NCI-H146 (cell line): ENCODE measurements around the gene VASH1.
A peak's percentile ranks its signal among the peaks of the same experiment; 100 is the strongest.
"Not testable (repeated sequence)": the region's sequence is repeated elsewhere in the genome, so short reads cannot be mapped to it uniquely, and the experiment has no call there.

Source experiments
- DNase-seq: peaks from one replicate; lab custom pipeline; 2025; lab: John Stamatoyannopoulos, UW

Gene VASH1

DNA sequence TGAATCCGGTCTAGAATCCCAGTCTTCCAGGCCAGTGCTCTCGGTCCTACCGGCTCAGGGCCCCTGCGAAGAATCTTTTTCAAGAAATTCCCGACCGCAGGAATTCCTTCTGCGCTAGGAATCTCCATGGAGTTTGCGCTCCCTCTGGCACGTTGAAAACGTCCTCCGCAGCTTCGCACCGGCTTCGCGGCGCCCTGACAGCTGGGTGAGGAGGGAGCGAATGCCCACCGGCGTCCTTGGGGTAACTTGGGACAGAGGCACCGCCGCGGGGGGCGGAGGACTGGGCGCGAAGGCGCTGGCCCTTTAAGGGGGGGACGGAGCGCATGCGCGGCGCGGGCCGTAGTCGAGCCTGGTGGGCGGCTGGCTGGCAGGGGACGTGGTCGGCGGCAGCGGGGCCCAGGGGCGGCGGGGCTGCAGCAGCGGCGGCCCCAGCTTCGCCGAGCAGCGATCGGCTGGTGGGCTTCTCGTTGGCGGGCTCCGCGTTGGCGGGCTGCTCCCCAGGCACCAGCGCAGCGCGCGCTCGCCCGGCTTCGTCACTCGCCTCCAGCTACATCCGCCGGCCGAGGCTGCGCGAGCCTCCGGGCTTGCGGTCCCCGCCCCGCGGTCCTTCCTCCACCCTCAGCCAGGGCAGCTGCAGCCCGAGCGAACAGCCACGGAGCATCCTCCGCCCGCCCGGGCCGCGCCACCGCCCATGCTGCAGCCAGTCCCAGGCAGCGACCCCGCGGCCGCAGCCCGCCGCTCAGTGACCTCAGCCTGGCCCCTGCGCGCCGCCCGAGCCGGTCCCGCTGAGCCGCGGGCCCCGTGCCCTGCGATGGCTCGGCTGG is at the start of gene VASH1:
Gene VASH1, plus strand, starts transcription at position 333 of the 824 bp plus-strand sequence. CDS start 1,354 bp downstream, outside the sequence.
- DNase-seq, result peak; percentile 68

DNA sequence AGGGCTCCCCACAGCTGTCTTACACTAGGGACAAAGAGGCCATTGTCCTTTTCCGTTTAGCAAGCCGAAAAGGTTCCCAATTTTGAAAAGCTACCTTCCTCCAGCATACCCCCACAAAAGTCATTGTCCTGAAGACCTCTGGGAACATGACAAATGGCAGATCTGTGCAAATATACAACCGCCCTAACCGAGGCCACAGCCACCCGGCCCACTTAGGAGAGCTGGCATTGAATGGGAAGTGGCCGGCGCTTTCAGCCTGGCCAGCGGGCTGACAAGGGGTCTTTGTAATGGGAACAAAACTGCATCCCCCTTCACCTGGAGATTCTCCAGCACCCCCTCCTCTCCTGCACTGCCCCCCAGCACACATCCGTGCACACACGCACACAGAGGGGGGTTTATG is 48.1 kb upstream of the VASH1 start:
- DNase-seq, result no peak

DNA sequence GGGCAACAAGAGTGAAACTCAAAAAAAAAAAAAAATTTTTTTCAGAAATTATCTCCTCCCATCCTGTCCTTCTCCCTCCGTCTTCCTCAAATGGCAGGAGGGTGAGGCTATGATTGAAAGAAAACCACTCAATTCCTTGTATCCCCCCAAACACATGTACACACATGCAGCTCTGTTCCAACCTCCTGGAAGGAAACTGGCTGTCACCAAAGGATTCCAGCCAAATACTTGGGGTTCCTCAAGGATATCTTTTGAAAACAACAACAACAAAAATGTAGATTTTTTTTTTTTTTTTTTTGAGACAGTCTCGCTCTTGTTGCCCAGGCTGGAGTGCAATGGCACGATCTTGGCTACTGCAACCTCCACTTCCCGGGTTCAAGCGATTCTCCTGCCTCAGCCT is 46.8 kb upstream of the VASH1 start:
- DNase-seq, result no peak

DNA sequence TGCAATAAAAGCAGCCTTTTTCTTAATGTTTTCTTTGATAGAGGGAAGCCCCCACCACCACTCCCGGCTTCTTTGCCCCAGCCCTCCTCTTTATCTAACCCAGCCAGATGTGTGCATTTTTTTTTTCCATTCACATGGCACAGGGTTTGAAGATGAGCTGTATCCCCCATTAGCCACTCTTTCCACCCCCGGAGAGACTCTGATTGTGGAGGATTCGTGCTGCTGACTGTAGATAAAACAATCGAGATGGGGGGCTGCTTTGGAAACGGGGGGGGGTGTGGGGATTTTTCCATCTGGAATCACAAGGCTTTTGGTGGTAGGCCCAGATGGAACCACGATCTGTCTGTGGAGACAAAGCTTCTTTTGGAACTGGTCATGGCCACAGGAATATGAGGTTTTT is 46.2 kb upstream of the VASH1 start:
- DNase-seq, result no peak

DNA sequence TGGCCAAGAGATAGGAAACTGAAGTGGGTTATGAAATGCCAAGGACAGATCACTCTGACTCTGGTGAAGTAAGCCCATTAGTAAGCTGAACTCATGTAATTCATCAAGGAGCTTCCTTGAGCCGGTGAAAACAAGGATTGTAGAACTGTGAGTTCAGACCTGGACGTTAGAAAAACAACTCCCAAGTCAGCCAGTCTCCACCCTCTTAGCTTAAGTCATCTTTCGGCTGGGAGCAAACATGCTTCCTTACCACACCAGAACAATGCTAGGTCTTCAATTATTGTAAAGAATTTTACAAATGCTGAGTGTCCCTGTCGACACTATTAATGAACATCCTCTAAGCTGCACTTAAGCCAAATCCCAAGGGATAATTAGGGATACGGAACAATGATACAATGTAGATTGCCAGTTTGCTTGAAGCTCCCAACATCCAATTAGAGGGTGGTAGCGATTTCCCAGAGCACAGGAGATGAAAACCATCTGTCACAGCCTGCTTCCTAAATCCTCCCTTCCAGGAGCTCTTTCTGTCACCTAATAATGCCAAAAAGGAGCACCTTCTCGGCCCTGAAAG is 45.7 kb upstream of the VASH1 start:
- DNase-seq, result no peak

DNA sequence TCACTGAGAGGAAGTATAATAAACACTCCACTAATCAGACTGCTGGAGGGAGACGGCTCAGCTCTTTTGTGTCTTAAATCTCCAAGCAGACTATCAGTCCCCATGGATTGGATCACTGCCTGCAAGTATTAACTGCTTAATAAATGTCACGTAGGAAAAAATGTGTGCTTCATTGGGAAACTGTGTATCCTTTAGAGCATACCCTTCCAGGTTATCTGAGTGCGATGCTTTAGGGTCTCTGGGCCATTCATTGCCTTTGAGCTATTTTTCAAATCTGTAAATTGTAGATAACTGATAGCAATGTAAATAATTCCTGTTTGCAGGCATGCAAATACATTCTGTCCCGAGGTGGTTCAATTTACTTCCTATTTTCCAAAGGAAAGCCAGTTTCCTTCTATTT is 45.0 kb upstream of the VASH1 start:
- DNase-seq, result no peak

DNA sequence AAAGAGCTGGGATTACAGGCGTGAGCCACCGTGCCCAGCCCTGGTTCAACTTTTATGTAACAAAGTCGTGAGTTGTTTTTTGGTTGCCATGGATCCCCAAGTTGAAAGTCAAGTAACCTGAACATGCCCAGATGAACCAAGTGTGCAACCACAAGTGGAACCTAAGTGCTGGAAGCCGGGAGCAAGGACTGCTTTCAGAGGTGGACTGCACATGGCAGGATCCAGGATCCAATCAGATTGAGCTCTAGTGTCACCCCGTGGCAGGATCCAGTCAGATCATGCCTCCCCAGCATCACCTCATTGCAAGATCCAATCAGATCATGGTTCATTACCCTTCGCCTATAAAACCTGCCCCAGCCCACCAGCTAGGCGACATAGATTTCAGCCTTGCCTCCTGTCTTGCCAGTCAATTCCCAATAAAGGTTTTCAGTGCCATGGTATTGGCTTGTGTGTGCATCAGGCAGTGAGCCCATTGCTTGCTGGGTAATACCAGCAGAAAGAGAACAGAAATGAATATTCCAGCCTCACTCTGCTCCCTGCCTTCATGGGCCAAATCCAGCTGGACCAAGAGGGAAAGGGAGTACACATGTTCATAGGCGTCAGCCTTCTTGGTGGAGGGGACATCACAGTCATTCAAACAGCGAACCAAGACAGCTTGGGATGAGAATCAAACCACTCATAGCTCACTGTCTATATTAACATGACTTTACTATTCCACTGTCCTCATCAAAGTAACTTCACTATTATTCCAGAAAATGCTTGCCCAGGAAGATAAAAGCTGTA is 43.6 kb upstream of the VASH1 start:
- no peak for DNase-seq

DNA sequence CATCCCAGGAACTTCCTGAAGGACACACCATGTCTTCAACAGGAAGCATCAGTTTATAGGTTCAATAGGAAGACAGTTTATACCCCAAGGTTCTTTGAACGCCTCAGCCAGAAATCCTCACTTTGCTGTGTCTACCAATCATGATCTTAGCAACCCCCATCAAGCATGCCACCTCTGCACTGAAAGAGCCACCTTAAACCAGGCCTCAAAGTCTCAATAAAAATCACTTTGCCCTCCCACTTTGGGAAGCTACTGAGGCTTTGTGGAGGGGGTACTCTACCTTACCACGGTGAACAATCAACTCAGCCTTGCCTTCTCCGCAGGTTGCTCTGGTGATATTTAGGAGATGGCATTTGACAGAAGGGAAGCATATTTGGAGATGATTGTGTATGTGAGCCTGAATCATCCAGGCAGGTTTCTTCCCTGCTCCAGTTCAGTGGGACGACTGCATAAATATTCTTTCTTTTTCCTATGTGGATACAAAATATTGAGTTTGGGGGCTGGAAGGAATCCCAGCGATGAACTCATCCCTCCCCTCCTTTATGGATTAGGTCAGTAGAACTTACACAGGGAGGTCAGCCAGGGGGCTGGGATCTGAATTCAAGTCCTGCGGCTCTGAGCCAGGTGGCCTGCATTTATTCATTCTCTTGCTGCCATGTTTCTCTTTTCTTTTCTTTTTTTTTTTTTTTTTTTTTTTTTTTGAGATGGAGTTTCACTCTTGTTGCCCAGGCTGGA is 42.8 kb upstream of the VASH1 start:
- DNase-seq, result no peak

DNA sequence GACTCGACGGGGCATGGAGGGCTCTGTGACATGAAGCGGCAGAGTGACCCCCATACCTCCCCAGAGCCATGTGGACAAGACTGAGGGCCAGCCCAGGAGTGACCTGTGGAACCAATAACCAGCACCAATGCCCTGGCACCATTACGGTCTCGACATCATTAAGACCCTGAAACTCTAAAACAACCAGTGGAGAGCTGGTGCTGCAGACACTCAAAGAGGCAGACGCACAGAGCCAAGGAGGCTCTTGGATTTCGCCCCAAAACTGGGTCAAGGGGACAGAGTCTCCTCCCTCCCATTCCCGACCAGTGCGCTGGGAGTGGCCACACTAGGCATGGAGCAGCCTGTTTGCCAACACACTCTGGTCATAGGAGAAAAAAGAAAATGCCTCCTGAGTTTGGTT is 41.6 kb upstream of the VASH1 start:
- DNase-seq, result no peak

DNA sequence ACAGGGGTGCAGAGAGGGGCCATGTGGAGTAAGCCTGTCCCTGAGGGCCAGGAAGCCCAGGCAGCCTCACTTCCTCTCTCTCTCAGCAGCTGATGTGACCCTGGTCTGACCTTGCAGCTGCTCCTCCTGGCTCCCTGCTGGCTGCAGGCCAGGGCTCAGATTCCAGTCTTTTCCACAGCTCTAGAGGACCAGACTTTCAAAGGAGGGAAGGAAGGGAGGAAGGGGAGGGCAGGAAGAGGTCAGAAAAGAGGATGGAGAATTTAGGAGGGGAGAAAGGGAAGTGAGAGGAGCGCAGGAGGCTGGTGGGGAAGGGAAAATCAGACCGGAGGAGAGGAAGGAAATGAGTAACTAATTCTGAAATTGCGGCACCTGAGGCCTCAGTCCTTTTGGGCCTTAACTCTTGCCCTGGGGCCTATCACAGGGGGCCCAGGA is 40.9 kb upstream of the VASH1 start:
- peak; percentile 1 for DNase-seq

DNA sequence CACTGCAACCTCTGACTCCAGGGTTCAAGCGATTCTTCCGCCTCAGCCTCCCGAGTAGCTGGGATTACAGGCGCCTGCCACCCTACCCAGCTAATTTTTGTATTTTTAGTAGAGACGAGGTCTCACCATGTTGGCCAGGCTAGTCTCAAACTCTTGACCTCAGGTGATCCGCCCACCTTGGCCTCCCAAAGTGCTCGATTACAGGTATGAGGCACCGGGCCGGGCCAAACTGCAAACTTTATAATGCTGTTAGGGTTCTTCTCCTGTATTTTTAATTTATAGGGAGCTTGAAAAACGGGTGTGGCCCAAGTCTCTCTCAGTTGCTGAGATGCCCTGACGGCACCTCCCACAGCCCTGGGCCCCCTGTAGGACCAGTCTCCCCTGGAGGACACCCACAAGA is 39.8 kb upstream of the VASH1 start:
- not testable (repeated sequence) for DNase-seq

DNA sequence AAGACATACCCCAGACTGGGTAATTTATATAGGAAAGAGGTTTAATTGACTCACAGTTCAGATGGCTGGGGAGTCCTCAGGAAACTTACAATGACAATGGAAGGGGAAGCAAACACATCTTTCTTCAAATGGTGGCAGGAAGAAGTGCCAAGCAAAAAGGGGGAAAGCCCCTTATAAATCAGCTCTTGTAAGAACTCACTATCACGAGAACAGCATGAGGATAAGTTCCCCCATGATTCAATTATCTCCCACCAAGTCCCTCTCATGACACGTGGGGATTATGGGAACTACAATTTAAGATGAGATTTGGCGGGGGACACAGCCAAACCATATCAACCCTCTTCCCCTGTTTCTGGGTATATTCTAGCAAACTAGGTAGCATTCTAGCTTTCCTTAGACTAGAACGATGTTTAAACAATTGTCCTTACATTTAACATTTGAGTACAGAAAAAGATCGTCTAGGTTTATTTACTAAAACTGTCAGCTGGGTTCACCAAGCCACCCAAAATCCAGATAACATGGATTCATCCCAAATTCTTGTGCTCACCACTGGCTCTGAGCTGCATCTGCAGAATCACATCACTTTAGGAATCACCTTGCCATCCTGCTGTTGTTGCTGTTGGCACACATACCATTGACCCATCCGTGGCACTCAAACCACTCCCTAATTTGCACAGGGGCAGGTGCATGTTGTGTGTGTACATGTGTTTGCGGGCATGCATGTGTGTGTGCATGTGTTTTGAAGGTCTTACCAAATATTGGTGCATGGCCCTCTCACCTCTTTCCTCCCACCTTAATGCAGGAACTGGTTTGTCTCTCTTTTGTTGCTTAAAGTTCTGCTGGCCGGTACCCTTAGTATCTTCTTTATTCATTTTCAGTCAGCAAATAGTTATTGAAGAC is 36.4 kb upstream of the VASH1 start:
- no peak for DNase-seq

DNA sequence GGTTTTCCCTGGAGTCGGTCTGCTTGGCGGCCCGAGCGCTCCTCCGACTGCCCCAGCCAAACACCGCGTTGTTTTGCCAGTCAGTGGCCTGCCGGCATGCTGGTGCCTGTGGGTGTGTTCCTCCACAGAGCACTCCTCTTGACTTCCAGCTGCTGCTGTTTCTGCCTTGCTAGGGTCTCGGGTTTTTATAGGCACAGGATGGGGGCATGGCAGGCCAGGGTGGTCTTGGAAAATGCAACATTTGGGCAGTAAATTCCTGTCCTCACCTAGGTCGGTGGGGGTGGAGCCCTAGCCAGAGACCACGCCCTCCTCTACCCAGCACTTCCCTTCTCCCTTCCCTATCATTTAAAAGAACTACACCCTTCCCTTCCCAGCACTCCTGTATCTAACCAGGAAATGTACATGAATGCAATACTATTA is 34.7 kb upstream of the VASH1 start:
- DNase-seq, result no peak

DNA sequence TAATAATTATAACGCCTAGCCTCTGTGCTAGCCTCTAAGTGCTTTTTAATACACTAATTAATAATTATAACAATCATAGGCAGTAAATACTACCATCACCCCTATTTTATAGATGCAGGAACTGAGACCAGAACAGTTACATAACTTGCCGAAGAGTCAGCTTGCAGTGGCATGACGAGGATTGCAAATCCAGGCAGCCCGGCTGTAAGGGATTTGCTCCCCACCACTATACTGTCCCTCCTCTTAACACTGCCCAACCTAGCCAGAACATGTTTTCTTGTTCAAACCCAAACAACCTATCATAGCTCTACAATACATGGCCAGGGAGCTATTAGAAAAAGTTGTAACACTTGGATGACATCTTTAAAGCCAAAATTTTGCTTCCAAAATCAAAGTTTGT is 33.9 kb upstream of the VASH1 start:
- no peak for DNase-seq

DNA sequence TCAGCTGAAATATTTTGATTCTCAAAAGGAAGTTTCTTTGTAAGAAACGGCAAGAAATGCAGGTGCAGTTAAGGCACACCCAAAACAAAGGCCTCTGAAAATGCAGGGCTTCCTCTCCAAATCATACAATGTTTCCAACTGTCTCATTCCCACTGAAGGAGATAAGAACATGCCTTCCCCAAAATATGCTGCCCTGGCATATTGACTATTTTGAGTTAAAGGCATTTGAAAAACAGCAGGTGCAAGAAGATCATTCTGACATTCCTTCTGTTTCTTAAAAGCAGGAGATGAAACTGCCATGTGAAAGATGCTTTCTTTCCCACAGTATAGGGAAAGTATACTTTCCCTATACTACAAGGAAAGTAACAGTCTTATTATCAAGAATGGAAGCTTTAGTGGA is 33.4 kb upstream of the VASH1 start:
- no peak for DNase-seq

DNA sequence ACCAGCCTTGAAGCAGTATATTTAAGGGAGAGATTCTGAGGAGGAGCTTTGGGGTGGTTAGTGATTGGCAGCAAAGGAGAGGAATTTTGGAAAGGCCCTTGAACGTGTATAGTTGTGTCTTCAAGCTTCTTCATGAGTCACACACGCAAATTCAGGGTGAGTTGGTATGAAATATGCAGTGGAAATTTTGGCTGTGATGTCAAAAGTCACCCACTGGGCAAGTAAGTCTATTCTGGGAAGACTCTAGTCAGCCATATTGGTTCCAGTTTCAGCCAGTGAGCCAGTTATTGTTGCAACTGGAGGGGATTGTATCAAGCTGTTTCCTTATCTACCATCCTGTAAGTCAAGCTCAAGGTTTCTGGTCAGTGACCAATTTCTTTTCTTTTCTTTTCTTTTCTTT is 32.0 kb upstream of the VASH1 start:
- no peak for DNase-seq

DNA sequence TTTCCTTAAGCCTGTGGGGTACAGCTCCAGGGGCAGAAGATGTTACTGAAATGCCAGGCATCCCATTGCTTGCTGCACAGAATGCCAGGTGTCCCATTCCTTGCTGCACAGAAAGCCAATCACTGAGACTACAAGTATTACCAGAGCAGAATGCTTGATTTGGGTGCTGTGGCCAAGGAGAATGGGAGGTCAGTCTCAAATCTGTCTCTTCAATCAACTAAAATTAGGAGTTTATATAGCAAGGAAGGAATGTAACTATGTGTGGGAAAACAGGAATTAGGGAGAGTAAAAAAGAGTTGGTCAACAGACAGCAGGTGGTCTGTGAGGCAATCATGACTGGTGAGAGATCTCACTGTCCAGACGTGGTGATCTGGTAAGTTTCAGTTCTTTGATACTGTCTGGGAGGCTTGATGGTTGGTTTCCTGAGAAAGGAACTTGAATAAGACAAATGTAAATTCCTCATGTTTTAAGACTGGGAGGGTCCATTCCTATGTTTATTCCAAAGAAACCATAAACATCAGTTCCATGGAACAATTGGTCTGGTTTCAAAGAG is 31.2 kb upstream of the VASH1 start:
- no peak for DNase-seq

DNA sequence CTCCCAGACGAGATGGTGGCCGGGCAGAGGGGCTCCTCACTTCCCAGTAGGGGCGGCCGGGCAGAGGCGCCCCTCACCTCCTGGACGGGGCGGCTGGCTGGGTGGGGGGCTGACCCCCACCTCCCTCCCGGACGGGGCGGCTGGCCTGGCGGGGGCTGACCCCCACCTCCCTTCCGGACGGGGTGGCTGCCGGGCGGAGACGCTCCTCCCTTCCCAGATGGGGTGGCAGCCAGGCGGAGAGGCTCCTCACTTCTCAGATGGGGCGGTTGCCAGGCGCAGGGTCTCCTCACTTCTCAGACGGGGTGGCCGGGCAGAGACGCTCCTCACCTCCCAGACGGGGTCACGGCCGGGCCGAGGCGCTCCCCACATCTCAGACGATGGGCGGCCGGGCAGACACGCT is 26.8 kb upstream of the VASH1 start:
- not testable (repeated sequence) for DNase-seq

DNA sequence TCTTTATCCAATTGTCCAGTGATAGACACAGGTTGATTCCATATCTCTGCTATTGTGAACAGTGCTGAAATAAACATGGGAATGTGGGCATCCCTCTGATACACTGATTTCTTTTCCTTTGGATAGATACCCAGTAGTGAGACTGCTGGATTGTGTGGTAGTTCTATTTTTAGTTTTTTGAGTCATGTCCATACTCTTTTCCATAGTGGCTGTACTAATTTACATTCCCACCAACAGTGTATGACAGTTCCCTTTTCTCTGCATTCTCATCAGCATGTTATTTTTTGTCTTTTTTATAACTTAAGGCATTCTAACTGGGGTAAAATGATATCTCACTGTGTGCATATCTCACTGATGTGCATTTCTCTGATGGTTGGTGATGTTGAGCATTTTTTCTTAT is 24.8 kb upstream of the VASH1 start:
- DNase-seq, result no peak

DNA sequence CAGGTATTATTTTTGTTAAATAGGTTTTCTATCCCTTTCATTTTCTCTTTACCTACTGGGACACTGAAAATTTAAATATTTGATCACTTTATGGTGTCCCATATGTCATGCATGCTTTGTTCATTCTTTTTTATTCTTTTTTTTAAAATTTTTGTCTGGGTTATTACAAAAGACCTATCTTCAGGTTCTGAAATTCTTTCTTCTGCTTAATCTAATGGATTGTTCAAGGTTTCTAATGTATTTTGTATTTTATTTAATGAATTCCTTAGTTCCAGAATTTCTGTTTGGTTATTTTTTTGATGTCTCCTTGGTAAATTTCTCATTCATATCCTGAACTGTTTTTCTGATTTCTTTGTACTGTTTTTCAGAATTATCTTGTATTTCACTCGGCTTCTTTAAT is 20.2 kb upstream of the VASH1 start:
- no peak for DNase-seq

DNA sequence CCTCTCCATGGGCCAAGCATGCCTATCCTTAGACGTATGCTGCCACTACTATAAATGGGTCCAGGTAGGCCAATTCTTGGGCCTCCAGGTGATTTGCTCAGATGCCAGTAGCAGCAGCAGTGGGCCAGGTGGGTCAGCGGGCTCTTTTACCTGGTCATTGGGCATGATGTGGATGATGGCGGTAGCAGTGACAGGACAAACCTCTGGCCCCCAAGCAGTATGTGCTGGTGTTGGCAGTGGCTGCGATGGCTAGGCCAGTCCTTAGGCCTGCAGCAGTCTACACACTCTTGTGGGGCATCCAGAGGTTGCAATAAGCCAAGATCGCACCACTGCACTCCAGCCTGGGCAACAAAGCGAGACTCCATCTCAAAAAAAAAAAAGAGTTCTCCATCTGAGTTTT is 19.1 kb upstream of the VASH1 start:
- DNase-seq, result no peak
